Endothelial cell of umbilical vein (primary cell): ENCODE results near the gene KISS1.

Experiments used
- CTCF ChIP-seq, 2 donors: IDR thresholded peaks; 1 replicate in 1 of 2; 2 replicates in 1 of 2; pipeline ENCODE4 v1.5.1; 2011; ENCODE audit warnings: low read length in 2 of 2, mild to moderate bottlenecking in 2 of 2, moderate library complexity in 2 of 2, control low read depth in 1 of 2, inconsistent platforms in 1 of 2, low read depth in 1 of 2; ENCODE audit not compliant: insufficient read depth in 1 of 2; ENCODE audit errors: extremely low read depth in 1 of 2
- MAX ChIP-seq: IDR thresholded peaks from 2 replicates; pipeline ENCODE4 v1.6.1; 2011; ENCODE audit not compliant: insufficient read depth, insufficient read length
- POLR2A ChIP-seq: IDR thresholded peaks from 2 replicates; pipeline ENCODE4 v1.6.1; 2012; ENCODE audit warnings: low read depth, mild to moderate bottlenecking, control low read depth, low read length
- POLR2AphosphoS5 ChIP-seq: IDR thresholded peaks from 2 replicates; pipeline ENCODE4 v1.6.1; 2012; ENCODE audit warnings: low read depth, mild to moderate bottlenecking, control low read depth, low read length, moderate library complexity; ENCODE audit not compliant: insufficient read depth

- TF ChIP-seq POLR2A (no peak), CTCF (IDR thresholded peaks at IDR 0.05; ENCODE audit: extremely low read depth in 1 of 2, insufficient read depth in 1 of 2, low read depth in 1 of 2, low read length in 2 of 2) (no peak), MAX (no peak), POLR2AphosphoS5 (no peak)
Observed at GRCh38 chr1:204225841-204226735, 29.8 kb upstream of the KISS1 start.
